Camera-type eye (tissue), 1 donor: ENCODE results near the gene ZNF670. TPM values are rescaled to one million over a fixed set of nuclear protein-coding genes. Genes with fewer than 3 reads are reported as not detected.

Source experiments
- total RNA-seq: library from RNA; depleted of rRNA; stranded (reverse); fragments of >200 nt; gene quantifications from one replicate; pipeline ENCODE4 v1.2.3, GENCODE V29; 2014

Gene ZNF670
- total RNA-seq, result 13.2 TPM

GRCh38 chr1:247078258-247079140 lies at the start of gene ZNF670:
Gene ZNF670, minus strand, starts transcription at chr1:247078811. Its CDS starts 215 bp downstream, at chr1:247078596.

GRCh38 chr1:247103859-247104591 lies 25.4 kb upstream of the ZNF670 start, which contains the start of gene ZNF669:
Gene ZNF669, minus strand, starts transcription at chr1:247104356. Its CDS starts 157 bp downstream, at chr1:247104199.

Other genes with a start within 250 kb of the ZNF670 start
- 43.1 TPM for gene AHCTF1, start 146.9 kb downstream of the ZNF670 start, total RNA-seq
- 3.1 TPM for gene ZNF695, start 70.8 kb downstream of the ZNF670 start, total RNA-seq
- 14.3 TPM for gene ZNF669, start 25.5 kb upstream of the ZNF670 start, total RNA-seq
- 124 TPM for gene ZNF124, start 93.2 kb upstream of the ZNF670 start, total RNA-seq
- gene VN1R5, start 177.3 kb upstream of the ZNF670 start, total RNA-seq, result not detected